AG20443 (cell line): ENCODE data around the gene IDUA.
"Not testable (repeated sequence)": the region's sequence is repeated elsewhere in the genome, so short reads cannot be mapped to it uniquely, and the experiment has no call there.

Experiments used
- DNase-seq: peaks from one replicate; pipeline ENCODE4 v3.0.0; 2012; ENCODE audit warnings: low spot score, mixed read lengths

The IDUA gene

GRCh38 chr4:987624-988513 lies 1.0 kb downstream of the IDUA start:
- peak; percentile 78 for DNase-seq

GRCh38 chr4:988726-989721 lies 2.2 kb downstream of the IDUA start:
- DNase-seq = no peak

GRCh38 chr4:989722-990471 lies 3.1 kb downstream of the IDUA start:
- no peak for DNase-seq

- DNase-seq = no peak
These were observed 4.0 kb downstream of the IDUA start for GRCh38 chr4:990746-991367.

- DNase-seq = no peak
These were observed 4.8 kb downstream of the IDUA start for GRCh38 chr4:991451-992296.

- DNase-seq = no peak
These were observed 5.7 kb downstream of the IDUA start for GRCh38 chr4:992297-993110.

GRCh38 chr4:993111-994029 lies 6.5 kb downstream of the IDUA start, which contains the start of gene SLC26A1:
Gene SLC26A1, minus strand, starts transcription at chr4:993404. Its CDS starts 1,701 bp downstream, at chr4:991703.
- DNase-seq = no peak

- no peak for DNase-seq
These were observed 8.6 kb downstream of the IDUA start for GRCh38 chr4:995311-996026.

- no peak for DNase-seq
These were observed 9.5 kb downstream of the IDUA start for GRCh38 chr4:996030-996996.

- DNase-seq = no peak
These were observed 10.1 kb downstream of the IDUA start for GRCh38 chr4:996997-997374.

- DNase-seq = peak; percentile 78
These were observed 10.7 kb downstream of the IDUA start for GRCh38 chr4:997375-998071.

- DNase-seq = no peak
These were observed 11.3 kb downstream of the IDUA start for GRCh38 chr4:998096-998691.

GRCh38 chr4:999240-999863 lies 12.5 kb downstream of the IDUA start:
- DNase-seq = not testable (repeated sequence)

GRCh38 chr4:999882-1000425 lies 13.1 kb downstream of the IDUA start:
- DNase-seq = no peak
